ENCODE measurements around the gene JPH4.
"Not testable (repeated sequence)": the region's sequence is repeated elsewhere in the genome, so short reads cannot be mapped to it uniquely, and the experiment has no call there.

Gene JPH4

DNA sequence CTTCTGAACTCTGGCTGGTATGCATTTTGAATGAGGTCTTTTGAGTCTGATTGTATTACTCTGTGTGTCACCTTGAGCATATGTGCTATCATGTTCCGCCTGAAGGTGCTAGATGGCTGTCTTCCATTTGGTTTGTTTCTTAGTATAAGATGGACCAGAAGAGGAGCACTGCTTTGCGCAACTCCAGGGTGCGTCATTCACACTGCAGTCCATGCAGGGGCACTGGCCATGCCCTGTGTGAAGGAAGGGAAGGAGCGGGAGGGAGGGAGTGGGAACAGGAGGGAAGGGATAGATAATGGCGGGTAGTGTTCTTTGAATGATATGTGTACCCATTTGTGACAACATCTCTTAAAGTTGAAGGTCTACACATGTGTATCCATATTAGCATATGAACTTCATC is 35.2 kb downstream of the JPH4 start:
- no peaks in the 10 kb centered on the region for H3K4me1 ChIP-seq (ENCODE audit: control insufficient read depth, insufficient read depth, low read length)
- no peak overlapping the region for H3K27ac ChIP-seq (ENCODE audit: low read depth, low read length)
- no peaks in the 10 kb centered on the region for H3K27me3 ChIP-seq (ENCODE audit: control insufficient read depth, insufficient read depth, low read length)
- no peak overlapping the region for H3K4me3 ChIP-seq (ENCODE audit: low read length)
- H3K9ac ChIP-seq (ENCODE audit: low read length), result no peak overlapping the region
- H3K36me3 ChIP-seq (ENCODE audit: control insufficient read depth, insufficient read depth, low read length), result no peaks in the 10 kb centered on the region

GRCh38 chr14:23542261-23542660 is 36.3 kb downstream of the JPH4 start:
- no peaks in the 10 kb centered on the region for H3K27me3 ChIP-seq (ENCODE audit: control insufficient read depth, insufficient read depth, low read length)
- H3K9ac ChIP-seq (ENCODE audit: low read length), result no peak overlapping the region
- H3K4me3 ChIP-seq (ENCODE audit: low read length), result no peak overlapping the region
- no peaks in the 10 kb centered on the region for H3K4me1 ChIP-seq (ENCODE audit: control insufficient read depth, insufficient read depth, low read length)
- H3K27ac ChIP-seq (ENCODE audit: low read depth, low read length), result no peak overlapping the region
- H3K36me3 ChIP-seq (ENCODE audit: control insufficient read depth, insufficient read depth, low read length), result no peaks in the 10 kb centered on the region

DNA sequence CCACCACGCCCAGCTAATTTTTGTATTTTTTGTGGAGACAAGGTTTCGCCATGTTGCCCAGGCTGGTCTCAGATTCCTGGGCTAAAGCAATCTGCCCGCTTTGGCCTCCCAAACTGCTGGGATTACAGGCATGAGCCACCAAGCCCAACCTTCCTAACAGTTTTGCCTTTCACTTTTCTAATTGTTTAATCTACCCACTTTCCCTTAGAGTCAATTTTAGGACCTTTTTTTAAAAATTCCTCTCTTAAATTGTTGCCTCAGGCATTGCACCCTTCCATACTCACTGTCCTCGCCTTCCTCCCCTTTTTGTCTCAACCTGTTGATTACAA is 38.5 kb downstream of the JPH4 start:
- no peaks in the 10 kb centered on the region for H3K27me3 ChIP-seq (ENCODE audit: control insufficient read depth, insufficient read depth, low read length)
- no peak overlapping the region for H3K27ac ChIP-seq (ENCODE audit: low read depth, low read length)
- H3K9ac ChIP-seq (ENCODE audit: low read length), result no peak overlapping the region
- no peaks in the 10 kb centered on the region for H3K36me3 ChIP-seq (ENCODE audit: control insufficient read depth, insufficient read depth, low read length)
- no peaks in the 10 kb centered on the region for H3K4me1 ChIP-seq (ENCODE audit: control insufficient read depth, insufficient read depth, low read length)
- H3K4me3 ChIP-seq (ENCODE audit: low read length), result no peak overlapping the region

DNA sequence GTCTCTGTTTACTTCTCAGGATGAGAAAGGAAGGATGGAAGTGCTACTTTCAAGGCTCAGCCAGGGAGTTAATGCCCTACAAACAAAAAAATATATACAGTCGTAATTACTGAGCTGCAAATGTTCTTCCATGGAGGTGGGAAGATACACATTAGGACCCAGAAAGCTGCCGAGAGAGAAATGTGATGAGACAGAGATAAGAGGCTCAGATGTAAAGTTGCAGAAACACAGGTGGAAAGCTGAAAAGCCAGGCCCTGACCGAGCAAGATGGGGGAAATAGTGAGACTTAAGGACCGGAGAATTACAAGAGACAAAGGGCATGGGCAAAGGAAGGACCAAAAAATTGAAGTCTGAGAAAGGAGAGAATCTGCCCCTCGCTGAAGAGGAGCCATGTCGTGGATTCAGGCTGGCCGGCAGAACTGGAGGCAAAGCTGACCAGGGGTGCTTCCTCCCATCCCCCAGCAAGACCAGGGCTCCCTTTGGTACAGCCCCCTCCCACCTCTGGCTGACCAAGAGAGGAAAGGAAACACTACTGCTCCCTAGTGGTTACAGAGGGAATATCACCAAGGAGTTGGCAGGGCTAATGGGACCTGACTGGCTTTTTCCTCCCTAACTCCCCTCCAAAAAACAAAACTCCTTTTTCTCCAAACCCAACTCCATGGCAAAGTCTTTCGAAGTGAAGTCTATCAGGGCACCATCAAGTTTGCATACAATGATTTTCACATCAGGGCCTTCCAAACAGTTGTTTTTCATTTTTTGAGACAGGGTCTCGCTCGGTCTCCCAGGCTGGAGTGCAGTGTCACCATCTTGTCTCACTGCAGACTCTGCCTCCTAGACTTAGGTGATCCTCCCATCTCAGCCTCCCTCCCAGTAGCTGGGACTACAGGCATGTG is 39.1 kb downstream of the JPH4 start:
- H3K36me3 ChIP-seq (ENCODE audit: control insufficient read depth, insufficient read depth, low read length), result no peaks in the 10 kb centered on the region
- no peak overlapping the region for H3K9ac ChIP-seq (ENCODE audit: low read length)
- no peaks in the 10 kb centered on the region for H3K27me3 ChIP-seq (ENCODE audit: control insufficient read depth, insufficient read depth, low read length)
- no peak overlapping the region for H3K27ac ChIP-seq (ENCODE audit: low read depth, low read length)
- no peaks in the 10 kb centered on the region for H3K4me1 ChIP-seq (ENCODE audit: control insufficient read depth, insufficient read depth, low read length)
- H3K4me3 ChIP-seq (ENCODE audit: low read length), result no peak overlapping the region

- no peak overlapping the region for H3K27ac ChIP-seq (ENCODE audit: low read depth, low read length)
- no peaks in the 10 kb centered on the region for H3K36me3 ChIP-seq (ENCODE audit: control insufficient read depth, insufficient read depth, low read length)
- H3K4me1 ChIP-seq (ENCODE audit: control insufficient read depth, insufficient read depth, low read length), result no peaks in the 10 kb centered on the region
- H3K9ac ChIP-seq (ENCODE audit: low read length), result no peak overlapping the region
- no peak overlapping the region for H3K4me3 ChIP-seq (ENCODE audit: low read length)
- no peaks in the 10 kb centered on the region for H3K27me3 ChIP-seq (ENCODE audit: control insufficient read depth, insufficient read depth, low read length)
Measured at GRCh38 chr14:23538785-23539184, 39.8 kb downstream of the JPH4 start.

GRCh38 chr14:23538050-23538718 is 40.4 kb downstream of the JPH4 start:
- Histone ChIP-seq H3K4me3 (ENCODE audit: low read length) (no peak overlapping the region), H3K4me1 (ENCODE audit: control insufficient read depth, insufficient read depth, low read length) (no peaks in the 10 kb centered on the region), H3K36me3 (ENCODE audit: control insufficient read depth, insufficient read depth, low read length) (no peaks in the 10 kb centered on the region), H3K9ac (ENCODE audit: low read length) (no peak overlapping the region), H3K27me3 (ENCODE audit: control insufficient read depth, insufficient read depth, low read length) (no peaks in the 10 kb centered on the region), H3K27ac (ENCODE audit: low read depth, low read length) (no peak overlapping the region)

DNA sequence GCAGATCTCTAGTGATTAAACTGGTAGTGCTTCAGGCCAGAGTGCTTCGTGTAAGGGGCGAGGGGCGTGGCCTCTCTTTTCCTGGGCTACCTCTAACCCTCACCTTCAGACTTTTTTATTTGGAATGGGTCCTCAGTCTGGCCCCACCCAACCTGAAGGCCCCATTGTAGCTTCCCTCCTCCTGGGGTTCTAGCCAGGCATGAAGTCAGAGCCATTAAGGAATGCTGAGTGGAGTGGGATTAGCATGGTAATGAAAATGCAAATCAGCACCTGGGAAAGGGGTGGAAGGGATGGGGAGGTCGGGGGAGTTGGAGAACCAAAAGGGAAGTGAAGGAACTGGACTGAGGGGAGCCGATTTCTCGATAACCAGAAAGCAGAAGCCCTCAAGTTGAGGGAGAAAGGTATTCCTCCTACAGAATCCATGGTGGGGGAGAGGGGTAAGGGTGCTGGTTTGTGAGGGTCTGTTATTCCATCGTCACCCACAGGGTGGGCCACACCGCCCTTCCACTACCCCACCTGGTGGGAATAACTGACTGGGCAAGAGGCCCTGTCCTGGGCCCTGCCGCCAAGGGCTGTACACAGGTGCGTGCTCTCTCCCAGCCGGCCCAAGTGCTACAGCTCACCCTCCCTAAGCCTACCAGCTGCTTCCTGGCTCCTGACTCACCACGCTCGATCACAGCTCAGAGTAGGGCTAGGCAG is 41.1 kb downstream of the JPH4 start:
- Histone ChIP-seq H3K27me3 (ENCODE audit: control insufficient read depth, insufficient read depth, low read length) (no peaks in the 10 kb centered on the region), H3K9ac (ENCODE audit: low read length) (no peak overlapping the region), H3K27ac (ENCODE audit: low read depth, low read length) (no peak overlapping the region), H3K36me3 (ENCODE audit: control insufficient read depth, insufficient read depth, low read length) (no peaks in the 10 kb centered on the region), H3K4me3 (ENCODE audit: low read length) (no peak overlapping the region), H3K4me1 (ENCODE audit: control insufficient read depth, insufficient read depth, low read length) (no peaks in the 10 kb centered on the region)

DNA sequence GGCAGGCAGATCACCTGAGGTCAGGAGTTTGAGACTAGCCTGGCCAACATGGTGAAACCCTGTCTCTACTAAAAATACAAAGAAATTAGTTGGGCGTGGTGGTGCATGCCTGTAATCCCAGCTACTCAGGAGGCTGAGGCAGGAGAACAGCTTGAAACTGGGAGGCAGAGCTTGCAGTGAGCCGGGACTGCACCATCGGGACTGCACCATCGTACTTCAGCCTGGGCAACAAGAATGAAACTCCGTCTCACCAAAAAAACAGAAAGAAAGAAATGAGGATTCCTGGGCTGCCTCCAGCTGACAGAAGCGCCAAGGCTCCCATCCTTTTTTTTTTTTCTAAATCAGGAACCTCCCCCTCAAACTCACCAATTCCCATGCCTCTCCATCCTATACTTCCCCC is 41.7 kb downstream of the JPH4 start:
- not testable (repeated sequence) for H3K4me3 ChIP-seq (ENCODE audit: low read length); H3K36me3 ChIP-seq (ENCODE audit: control insufficient read depth, insufficient read depth, low read length); H3K4me1 ChIP-seq (ENCODE audit: control insufficient read depth, insufficient read depth, low read length); H3K27ac ChIP-seq (ENCODE audit: low read depth, low read length); H3K27me3 ChIP-seq (ENCODE audit: control insufficient read depth, insufficient read depth, low read length); H3K9ac ChIP-seq (ENCODE audit: low read length)

DNA sequence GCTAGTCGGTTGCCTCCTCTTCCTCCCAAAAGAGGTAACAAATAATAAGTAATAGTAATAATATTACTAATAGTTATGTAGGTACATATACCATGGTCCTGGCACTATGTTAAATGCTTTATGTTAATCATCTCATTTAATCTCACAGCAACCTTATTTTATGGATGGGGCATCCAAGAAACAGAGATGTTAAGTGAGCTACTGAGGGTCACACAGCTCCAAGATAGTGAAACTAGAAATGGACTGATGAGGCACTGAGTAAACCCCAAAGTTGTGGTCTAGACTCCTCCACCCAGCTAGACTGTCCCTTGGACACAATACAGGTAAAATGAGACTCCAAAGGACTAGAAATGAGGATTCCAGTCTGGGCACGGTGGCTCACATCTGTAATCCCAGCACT is 42.1 kb downstream of the JPH4 start:
- Histone ChIP-seq H3K4me1 (ENCODE audit: control insufficient read depth, insufficient read depth, low read length) (no peaks in the 10 kb centered on the region), H3K4me3 (ENCODE audit: low read length) (no peak overlapping the region), H3K27me3 (ENCODE audit: control insufficient read depth, insufficient read depth, low read length) (no peaks in the 10 kb centered on the region), H3K36me3 (ENCODE audit: control insufficient read depth, insufficient read depth, low read length) (no peaks in the 10 kb centered on the region), H3K9ac (ENCODE audit: low read length) (no peak overlapping the region), H3K27ac (ENCODE audit: low read depth, low read length) (no peak overlapping the region)

- no peaks in the 10 kb centered on the region for H3K27me3 ChIP-seq (ENCODE audit: control insufficient read depth, insufficient read depth, low read length)
- no peak overlapping the region for H3K27ac ChIP-seq (ENCODE audit: low read depth, low read length)
Measured at GRCh38 chr14:23535943-23536342, 42.6 kb downstream of the JPH4 start.

GRCh38 chr14:23533652-23534435 is 44.7 kb downstream of the JPH4 start:
- Histone ChIP-seq H3K27ac (ENCODE audit: low read depth, low read length) (no peak overlapping the region), H3K4me1 (ENCODE audit: control insufficient read depth, insufficient read depth, low read length) (no peaks in the 10 kb centered on the region), H3K36me3 (ENCODE audit: control insufficient read depth, insufficient read depth, low read length) (no peaks in the 10 kb centered on the region), H3K4me3 (ENCODE audit: low read length) (no peak overlapping the region), H3K9ac (ENCODE audit: low read length) (no peak overlapping the region), H3K27me3 (ENCODE audit: control insufficient read depth, insufficient read depth, low read length) (no peaks in the 10 kb centered on the region)

More at GRCh38 chr14:23535943-23536342, 42.6 kb downstream of the JPH4 start:
- Histone ChIP-seq H3K4me3 (ENCODE audit: low read length) (no peak overlapping the region), H3K36me3 (ENCODE audit: control insufficient read depth, insufficient read depth, low read length) (no peaks in the 10 kb centered on the region), H3K9ac (ENCODE audit: low read length) (no peak overlapping the region), H3K4me1 (ENCODE audit: control insufficient read depth, insufficient read depth, low read length) (no peaks in the 10 kb centered on the region)

DNA sequence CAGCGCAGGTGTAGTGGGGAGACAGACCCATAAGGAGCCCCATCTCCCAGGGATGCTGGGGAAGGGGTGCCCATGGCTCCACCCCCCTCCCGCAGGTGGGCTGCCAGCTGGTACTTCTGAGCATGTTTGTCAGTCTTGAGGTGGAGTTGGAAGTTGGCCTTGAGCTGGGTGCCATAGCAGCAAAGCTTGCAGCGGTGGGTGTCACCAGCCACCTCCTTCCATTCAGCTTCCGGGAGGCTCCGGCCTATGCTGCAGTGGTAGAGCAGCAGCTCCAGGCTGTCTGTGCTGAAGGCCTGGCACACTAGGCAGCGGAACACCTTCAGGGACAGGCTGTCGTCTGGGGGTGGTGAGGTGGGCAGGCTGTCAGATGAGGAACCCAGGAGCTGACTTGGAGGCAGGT is 45.9 kb downstream of the JPH4 start:
- Histone ChIP-seq H3K36me3 (ENCODE audit: control insufficient read depth, insufficient read depth, low read length) (no peaks in the 10 kb centered on the region), H3K4me3 (ENCODE audit: low read length) (no peak overlapping the region), H3K9ac (ENCODE audit: low read length) (no peak overlapping the region), H3K27ac (ENCODE audit: low read depth, low read length) (no peak overlapping the region), H3K27me3 (ENCODE audit: control insufficient read depth, insufficient read depth, low read length) (no peaks in the 10 kb centered on the region), H3K4me1 (ENCODE audit: control insufficient read depth, insufficient read depth, low read length) (no peaks in the 10 kb centered on the region)
